ENCODE measurements around the gene SLC10A3. TPM values are rescaled to one million over a fixed set of nuclear protein-coding genes. Genes with fewer than 3 reads are reported as not detected.

Gene SLC10A3
- total and polyA plus RNA-seq, 2 of the 8 experiments (the other 6 are each of a cell fraction or from before 2014, with no cell fraction given): 6.8 to 9.5 TPM

DNA sequence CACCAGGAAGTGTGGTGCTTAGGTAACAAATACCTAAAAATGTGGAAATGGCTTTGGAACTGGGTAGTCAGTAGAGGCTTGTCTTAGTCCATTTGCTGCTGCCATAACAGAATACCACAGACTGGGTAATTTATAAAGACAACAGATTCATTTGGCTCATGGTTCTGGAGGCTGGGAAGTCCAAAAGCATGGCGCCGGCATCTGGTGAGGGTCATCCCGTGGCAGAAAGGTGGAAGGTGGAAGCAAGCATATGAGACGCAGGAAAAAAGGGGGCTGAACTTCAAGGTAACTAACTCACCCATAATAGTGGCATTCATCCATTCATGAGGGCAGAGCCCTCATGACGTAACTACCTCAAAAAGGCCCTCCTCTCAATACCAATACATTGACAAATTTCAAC is 19.0 kb upstream of the SLC10A3 start:
- 98% methylated on average over 5 of the region's 5 CpGs; no CpG with 5 or more reads in 1 of the 2 experiments for WGBS, 2 experiments (ENCODE audit: extremely low coverage in 1 of 2, insufficient coverage in 1 of 2, insufficient read length in 1 of 2, insufficient replicate concordance in 2 of 2, low coverage in 1 of 2, low lambda C conversion rate in 2 of 2, missing lambda C conversion rate in 1 of 2)
- H4K20me1 ChIP-seq (replicated peaks in 1 of 2; ENCODE audit: control insufficient read depth in 1 of 2, insufficient read depth in 2 of 2, low read length in 2 of 2): no peaks in the 10 kb centered on the region
- TF ChIP-seq EP300 (IDR thresholded peaks at IDR 0.05; ENCODE audit: borderline replicate concordance in 1 of 2, low read depth in 2 of 2, low read length in 2 of 2): no peak
- TF ChIP-seq POLR2AphosphoS5 (IDR thresholded peaks at IDR 0.05; ENCODE audit: low read depth, low read length): no peak
- no peak for TF ChIP-seq RBBP5 (IDR thresholded peaks at IDR 0.05; ENCODE audit: borderline replicate concordance, low read depth, low read length)
- TF ChIP-seq RFX5 (IDR thresholded peaks at IDR 0.05; ENCODE audit: borderline replicate concordance, low read depth, low read length): no peak
- no peak for TF ChIP-seq SP2 (IDR thresholded peaks at IDR 0.05; ENCODE audit: low read length)
- TF ChIP-seq SIX5 (IDR thresholded peaks at IDR 0.05; ENCODE audit: low read depth, low read length): no peak
- no peak for TF ChIP-seq TAF1 (IDR thresholded peaks at IDR 0.05; ENCODE audit: low read depth, low read length)
- no peak for TF ChIP-seq KDM1A (IDR thresholded peaks at IDR 0.05; ENCODE audit: borderline replicate concordance, low read length)
- TF ChIP-seq, protein P1, sequence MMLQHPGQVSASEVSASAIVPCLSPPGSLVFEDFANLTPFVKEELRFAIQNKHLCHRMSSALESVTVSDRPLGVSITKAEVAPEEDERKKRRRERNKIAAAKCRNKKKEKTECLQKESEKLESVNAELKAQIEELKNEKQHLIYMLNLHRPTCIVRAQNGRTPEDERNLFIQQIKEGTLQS (IDR thresholded peaks at IDR 0.05; ENCODE audit: insufficient read depth, low read depth, low read length): no peak

More for the DNA sequence above, 19.0 kb upstream of the SLC10A3 start:
- H2AFZ ChIP-seq (ENCODE audit: low read length): no peak overlapping the region
- no peak overlapping the region for H3K18ac ChIP-seq (ENCODE audit: extremely low read depth, low read length)
- H3K56ac ChIP-seq (replicated peaks; ENCODE audit: insufficient read length, low read depth, low read length): no peak overlapping the region
- no peak for FAIRE-seq
- no peak overlapping the region for H3K9ac ChIP-seq (replicated peaks in 1 of 4; ENCODE audit: extremely low read depth in 1 of 4, low read depth in 3 of 4, low read length in 3 of 4)
- POLR2A ChIA-PET (ENCODE audit: partially characterized antibody): no interaction called here
- H4K5ac ChIP-seq (ENCODE audit: insufficient read length, low read depth, low read length): no peak overlapping the region
- H3K23ac ChIP-seq (ENCODE audit: insufficient read length): no peak overlapping the region
- no peak overlapping the region for H2BK15ac ChIP-seq (ENCODE audit: low read length)
- no peak overlapping the region for H3K4me2 ChIP-seq (ENCODE audit: insufficient read depth in 1 of 2, low read depth in 2 of 2, low read length in 2 of 2)
- H2BK12ac ChIP-seq (ENCODE audit: low read depth, low read length): no peak overlapping the region
- DNase-seq (ENCODE audit: low read depth in 1 of 2, low spot score in 2 of 2): no peak
- no peaks in the 10 kb centered on the region for H3K79me1 ChIP-seq (ENCODE audit: low read depth, low read length)
- no peaks in the 10 kb centered on the region for H3K4me1 ChIP-seq (replicated peaks in 1 of 4; ENCODE audit: control insufficient read depth in 3 of 4, insufficient read depth in 4 of 4, low read length in 3 of 4)
- no peaks in the 10 kb centered on the region; a peak in 1 of 8 replicates for H3K36me3 ChIP-seq (ENCODE audit: control insufficient read depth in 2 of 4, insufficient read depth in 4 of 4, low read length in 3 of 4)
- no peak overlapping the region for H4K91ac ChIP-seq (replicated peaks; ENCODE audit: insufficient read length, low read length)
- no peaks in the 10 kb centered on the region for H3K9me3 ChIP-seq (ENCODE audit: insufficient read depth in 2 of 2, low read depth in 1 of 2, low read length in 1 of 2)
- no peak overlapping the region for H2BK120ac ChIP-seq (replicated peaks; ENCODE audit: low read depth, low read length)
- no peak overlapping the region for H2AK5ac ChIP-seq (ENCODE audit: low read depth, low read length)
- H2BK20ac ChIP-seq (ENCODE audit: low read length): no peak overlapping the region
- no peak overlapping the region for H3K4ac ChIP-seq (replicated peaks; ENCODE audit: insufficient read length, low read depth, low read length)
- H3K79me2 ChIP-seq (ENCODE audit: control insufficient read depth in 1 of 2, insufficient read depth in 2 of 2, low read length in 2 of 2): no peaks in the 10 kb centered on the region
- CTCF ChIA-PET (ENCODE audit: partially characterized antibody): no interaction called here
- H2BK5ac ChIP-seq (ENCODE audit: low read depth, low read length): no peak overlapping the region
- no peak overlapping the region for H3K14ac ChIP-seq (ENCODE audit: insufficient read length)
- H3K27ac ChIP-seq (ENCODE audit: low read depth, low read length): no peak overlapping the region
- no peaks in the 10 kb centered on the region for H3K23me2 ChIP-seq (ENCODE audit: low read depth, low read length)
- no peak overlapping the region for H4K8ac ChIP-seq (ENCODE audit: extremely low read depth, insufficient read depth, low read length)
- H3K27me3 ChIP-seq (replicated peaks in 1 of 4; ENCODE audit: control insufficient read depth in 3 of 4, extremely low read depth in 1 of 4, insufficient read depth in 3 of 4, low read length in 3 of 4): no peaks in the 10 kb centered on the region
- no peak overlapping the region for H3K4me3 ChIP-seq (ENCODE audit: extremely low read depth in 1 of 4, insufficient read depth in 2 of 4, low read depth in 3 of 4, low read length in 4 of 4)

Measured in H1 (cell line).